Upper lobe of left lung (tissue), 6 donors: Measurements from ENCODE around the gene LRRC10. TPM values are rescaled to one million over a fixed set of nuclear protein-coding genes. Genes with fewer than 3 reads are reported as not detected.
A peak's percentile ranks its signal among the peaks of the same experiment; 100 is the strongest.

Experiments used
- ATAC-seq, 2 donors: fragments of 200-7000 bp; cut with Tn5 transposase; one replicate each; pipeline ENCODE4 v1.9.1; 2022; ENCODE audit warnings: mild to moderate bottlenecking in 2 of 2, moderate library complexity in 2 of 2; ENCODE audit not compliant: low FRiP score in 2 of 2
- DNase-seq, 2 donors: peaks; one replicate each; pipeline ENCODE4 v3.0.0-alpha.2; 2019 to 2020
- H3K27ac ChIP-seq, 4 donors: fragments of 200-600 bp; sonication (generic); one replicate each; pipeline ENCODE4 v1.5.1; 2016 to 2019
- H3K27me3 ChIP-seq, 4 donors: fragments of 200-600 bp; sonication (generic); one replicate each; pipeline ENCODE4 v1.5.1; 2017 to 2019
- H3K36me3 ChIP-seq, 4 donors: fragments of 200-600 bp; sonication (generic); one replicate each; pipeline ENCODE4 v1.5.1; 2016 to 2019
- H3K4me1 ChIP-seq, 4 donors: fragments of 200-600 bp; sonication (generic); one replicate each; pipeline ENCODE4 v1.5.1; 2018 to 2019
- H3K4me3 ChIP-seq, 4 donors: fragments of 200-600 bp; sonication (generic); one replicate each; pipeline ENCODE4 v1.5.1; 2017 to 2019; ENCODE audit warnings: mild to moderate bottlenecking in 2 of 4, moderate library complexity in 1 of 4
- H3K9me3 ChIP-seq, 4 donors: fragments of 200-600 bp; sonication (generic); one replicate each; pipeline ENCODE4 v1.5.1; 2018 to 2019
- CTCF ChIP-seq, 6 experiments: fragments of 450-650 bp in 4 of 6; fragments of 200-600 bp in 2 of 6; sonication (generic) in 2 of 6; IDR thresholded peaks; one replicate each; pipeline ENCODE4 v1.5.1; 2016 to 2019; ENCODE audit warnings: antibody characterized with exemption in 6 of 6
- EP300 ChIP-seq, 4 donors: sonication (generic); formaldehyde crosslinking; IDR thresholded peaks; one replicate each; pipeline ENCODE4 v1.5.1; 2017; ENCODE audit warnings: antibody characterized with exemption in 4 of 4, control low read depth in 2 of 4
- POLR2A ChIP-seq, 4 donors: fragments of 450-650 bp; IDR thresholded peaks; one replicate each; pipeline ENCODE4 v1.5.1; 2016 to 2017; ENCODE audit warnings: antibody characterized with exemption in 4 of 4, mild to moderate bottlenecking in 2 of 4
- POLR2AphosphoS5 ChIP-seq, 2 donors: sonication (generic); formaldehyde crosslinking; IDR thresholded peaks; one replicate each; pipeline ENCODE4 v1.5.1; 2017; ENCODE audit warnings: antibody characterized with exemption in 2 of 2
- WGBS, 2 donors: methylation state at CpG; one replicate each; pipeline ENCODE4 v1.1.5; 2017 to 2018; 5-methylcytosine and 5-hydroxymethylcytosine counted together
- total RNA-seq, 6 donors: library from RNA; depleted of rRNA in 4 of 6; stranded (reverse); fragments of >200 nt in 4 of 6; gene quantifications; one replicate each; pipeline versions ENCODE4 v1.1.0 to v1.2.1, GENCODE V29; 2016 to 2021
- donor health status: DM: no; HTN: no; CAD: no; lungs with moderate emphysema.
- donor health status: DM: no; HTN: yes; CAD: no; lungs with severe emphysema.

The LRRC10 gene
- total RNA-seq, 6 donors from 2014 or later, result not detected

GRCh38 chr12:69620921-69621320, 10.2 kb upstream of the LRRC10 start:
- H3K27ac ChIP-seq, result no peak overlapping the region
- no peak overlapping the region for H3K4me3 ChIP-seq
- no peaks in the 10 kb centered on the region for H3K9me3 ChIP-seq
- WGBS, 2 donors, result 78 to 87% methylated on average over 2 of the region's 2 CpGs
- TF ChIP-seq POLR2AphosphoS5 (IDR thresholded peaks at IDR 0.05) (no peak), EP300 (IDR thresholded peaks at IDR 0.05) (no peak), CTCF (IDR thresholded peaks at IDR 0.05) (no peak), POLR2A (IDR thresholded peaks at IDR 0.05) (no peak)
- H3K4me1 ChIP-seq, result no peaks in the 10 kb centered on the region
- ATAC-seq (no peak), DNase-seq (no peak)
- H3K27me3 ChIP-seq, result no peaks in the 10 kb centered on the region
- H3K36me3 ChIP-seq, result no peaks in the 10 kb centered on the region

- no peaks in the 10 kb centered on the region for H3K4me1 ChIP-seq
- no peaks in the 10 kb centered on the region for H3K27me3 ChIP-seq
- WGBS, 2 donors, result 71 to 88% methylated on average over 4 of the region's 4 CpGs
- TF ChIP-seq EP300 (IDR thresholded peaks at IDR 0.05) (no peak), POLR2A (IDR thresholded peaks at IDR 0.05) (no peak), POLR2AphosphoS5 (IDR thresholded peaks at IDR 0.05) (no peak), CTCF (IDR thresholded peaks at IDR 0.05) (no peak)
- no peak overlapping the region for H3K4me3 ChIP-seq
- H3K27ac ChIP-seq, result no peak overlapping the region
- no peaks in the 10 kb centered on the region for H3K9me3 ChIP-seq
- ATAC-seq, result no peak
- H3K36me3 ChIP-seq, result no peaks in the 10 kb centered on the region
- no peak for DNase-seq
Measured at GRCh38 chr12:69620077-69620476, 9.4 kb upstream of the LRRC10 start.

GRCh38 chr12:69619050-69619449, 8.3 kb upstream of the LRRC10 start:
- ATAC-seq, result no peak
- DNase-seq, result no peak
- 60 to 66% methylated on average over 6 of the region's 6 CpGs for WGBS, 2 donors

GRCh38 chr12:69616025-69616424, 5.3 kb upstream of the LRRC10 start:
- Histone ChIP-seq H3K27me3 (no peaks in the 10 kb centered on the region), H3K36me3 (no peaks in the 10 kb centered on the region), H3K4me1 (no peaks in the 10 kb centered on the region), H3K4me3 (no peak overlapping the region), H3K27ac (no peak overlapping the region), H3K9me3 (no peaks in the 10 kb centered on the region)
- DNase-seq (peak in 1 of 2 donors; percentile 36), ATAC-seq (peak in 1 of 2 donors; percentile 10)
- WGBS, 2 donors, result 77 to 79% methylated on average over 13 to 14 of the region's 14 CpGs
- TF ChIP-seq POLR2A (IDR thresholded peaks at IDR 0.05) (no peak), POLR2AphosphoS5 (IDR thresholded peaks at IDR 0.05) (no peak), EP300 (IDR thresholded peaks at IDR 0.05) (no peak), CTCF (IDR thresholded peaks at IDR 0.05) (no peak)

More at GRCh38 chr12:69619050-69619449, 8.3 kb upstream of the LRRC10 start:
- no peaks in the 10 kb centered on the region for H3K36me3 ChIP-seq
- TF ChIP-seq POLR2A (IDR thresholded peaks at IDR 0.05), result no peak
- no peaks in the 10 kb centered on the region for H3K4me1 ChIP-seq
- H3K9me3 ChIP-seq, result no peaks in the 10 kb centered on the region
- H3K27ac ChIP-seq, result no peak overlapping the region
- no peak overlapping the region for H3K4me3 ChIP-seq
- no peaks in the 10 kb centered on the region for H3K27me3 ChIP-seq

- H3K4me3 ChIP-seq, result no peak overlapping the region
- ATAC-seq, result no peak
Measured at GRCh38 chr12:69613351-69613750, 2.6 kb upstream of the LRRC10 start.

More at GRCh38 chr12:69613351-69613750, 2.6 kb upstream of the LRRC10 start:
- H3K36me3 ChIP-seq, result no peaks in the 10 kb centered on the region
- no peaks in the 10 kb centered on the region for H3K27me3 ChIP-seq
- no peak for TF ChIP-seq CTCF (IDR thresholded peaks at IDR 0.05)
- no peak for DNase-seq
- H3K4me1 ChIP-seq, result no peaks in the 10 kb centered on the region
- no peaks in the 10 kb centered on the region for H3K9me3 ChIP-seq
- H3K27ac ChIP-seq, result no peak overlapping the region
